Ishikawa (cell line): ENCODE data around the gene TMEM131.

Source experiments
- CREB1 ChIP-seq: IDR thresholded peaks from 2 replicates; pipeline ENCODE4 v1.6.1; 2012; ENCODE audit warnings: low read depth
- EP300 ChIP-seq: IDR thresholded peaks from 2 replicates; pipeline ENCODE4 v1.6.1; 2012; ENCODE audit warnings: borderline replicate concordance
- RAD21 ChIP-seq: IDR thresholded peaks from 2 replicates; pipeline ENCODE4 v1.6.1; 2012; ENCODE audit warnings: low read depth
- REST ChIP-seq: IDR thresholded peaks from 2 replicates; pipeline ENCODE4 v1.6.1; 2012; ENCODE audit warnings: low read depth, mild to moderate bottlenecking
- TAF1 ChIP-seq: IDR thresholded peaks from 2 replicates; pipeline ENCODE4 v1.6.1; 2012; ENCODE audit warnings: low read depth, mild to moderate bottlenecking
- USF1 ChIP-seq: IDR thresholded peaks from 2 replicates; pipeline ENCODE4 v1.6.1; 2012
- YY1 ChIP-seq: IDR thresholded peaks from 2 replicates; pipeline ENCODE4 v1.6.1; 2012; ENCODE audit warnings: low read depth
- ZBTB7A ChIP-seq: IDR thresholded peaks from 2 replicates; pipeline ENCODE4 v1.6.1; 2012; ENCODE audit warnings: low read depth

GRCh38 chr2:97993926-97994325, 1.8 kb downstream of the TMEM131 start:
- TF ChIP-seq REST (no peak), ZBTB7A (no peak), RAD21 (no peak), CREB1 (no peak), EP300 (no peak), USF1 (no peak), YY1 (no peak), TAF1 (no peak)
